GM19395 (cell line): ENCODE results near the gene SEMA6B.

ENCODE experiments used
- ATAC-seq: cut with Tn5 transposase; IDR thresholded peaks from one replicate; pipeline ENCODE4 v1.9.1; 2021; ENCODE audit warnings: mild to moderate bottlenecking, moderate library complexity; ENCODE audit not compliant: unreplicated experiment

Gene SEMA6B

DNA sequence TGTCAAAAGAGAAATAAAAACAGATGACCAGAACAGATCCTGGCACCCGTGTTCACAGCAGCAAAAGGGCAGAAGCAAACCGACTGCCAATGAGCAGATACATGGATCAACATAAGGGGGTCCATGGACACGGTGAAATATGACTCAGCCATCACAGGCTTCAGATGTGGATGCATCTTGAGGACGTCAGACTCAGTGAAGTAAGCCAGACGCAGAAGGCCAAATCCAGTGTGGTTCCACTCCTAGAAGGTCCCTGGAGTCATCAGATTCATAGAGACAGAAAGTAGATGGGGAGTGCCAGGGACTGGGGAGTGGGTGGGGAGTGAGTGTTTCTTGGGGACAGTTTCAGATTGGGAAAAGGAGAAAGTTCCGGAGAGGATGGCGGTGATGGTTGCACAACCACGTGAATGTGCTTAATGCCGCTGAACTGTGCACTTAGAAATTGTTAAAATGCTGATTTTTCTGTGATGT lies 28.8 kb upstream of the SEMA6B start:
- ATAC-seq = no peak

DNA sequence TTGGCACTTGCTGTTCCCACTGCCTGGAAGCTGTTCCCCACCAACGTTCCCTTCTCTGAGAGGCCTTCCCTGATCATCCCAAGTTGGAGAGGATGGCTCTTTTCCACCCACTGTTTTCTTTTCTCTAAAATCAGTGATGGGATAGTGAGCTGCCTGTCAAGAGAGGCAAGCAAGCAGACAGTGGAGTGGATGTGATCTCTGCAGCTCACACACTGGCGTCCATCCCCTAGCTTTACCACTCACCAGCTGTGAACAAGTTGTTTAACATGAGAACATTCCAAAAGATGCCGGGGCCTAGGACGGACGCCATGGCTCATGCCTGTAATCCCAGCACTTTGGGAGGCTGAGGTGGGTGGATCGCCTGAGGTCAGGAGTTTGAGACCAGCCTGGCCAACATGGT lies 28.0 kb upstream of the SEMA6B start:
- ATAC-seq = no peak

DNA sequence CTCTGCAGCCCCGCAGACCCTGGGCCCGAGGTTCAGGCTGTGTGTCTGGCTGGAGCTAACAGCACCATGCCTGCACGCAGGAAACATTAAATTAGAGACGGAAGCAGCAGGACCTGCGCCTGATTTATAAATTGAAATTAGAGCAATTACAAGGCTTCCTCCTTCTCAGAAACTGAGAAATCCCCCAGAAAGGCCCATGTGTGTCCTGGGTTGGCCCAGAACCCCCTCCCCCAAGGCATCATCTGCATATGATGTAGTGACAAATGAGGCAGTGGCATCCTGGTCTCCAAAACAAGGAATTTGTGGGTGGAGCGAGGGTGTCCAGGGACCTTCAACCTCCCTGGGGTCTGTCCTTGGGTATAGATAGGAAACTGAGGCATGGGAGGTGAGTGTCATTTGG lies 27.2 kb upstream of the SEMA6B start:
- no peak for ATAC-seq

DNA sequence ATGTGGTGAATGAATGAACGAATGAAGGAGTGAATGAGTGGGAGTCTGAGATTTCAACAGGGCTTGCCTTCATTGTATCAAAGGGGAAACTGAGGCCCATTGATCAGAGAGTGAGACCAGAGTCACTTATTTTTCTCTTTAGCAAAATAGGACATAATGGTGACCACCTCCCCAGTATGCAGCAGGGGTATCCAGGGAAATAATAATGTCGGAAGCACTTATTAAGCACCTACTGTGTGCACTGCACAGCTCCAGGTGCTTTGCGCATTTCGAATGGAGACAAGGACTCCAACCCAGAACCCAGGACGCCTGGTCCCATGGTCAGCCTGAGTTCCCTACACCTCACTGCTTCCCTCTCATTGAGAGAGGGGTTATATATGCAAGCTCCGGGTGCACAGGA lies 26.8 kb upstream of the SEMA6B start:
- no peak for ATAC-seq

DNA sequence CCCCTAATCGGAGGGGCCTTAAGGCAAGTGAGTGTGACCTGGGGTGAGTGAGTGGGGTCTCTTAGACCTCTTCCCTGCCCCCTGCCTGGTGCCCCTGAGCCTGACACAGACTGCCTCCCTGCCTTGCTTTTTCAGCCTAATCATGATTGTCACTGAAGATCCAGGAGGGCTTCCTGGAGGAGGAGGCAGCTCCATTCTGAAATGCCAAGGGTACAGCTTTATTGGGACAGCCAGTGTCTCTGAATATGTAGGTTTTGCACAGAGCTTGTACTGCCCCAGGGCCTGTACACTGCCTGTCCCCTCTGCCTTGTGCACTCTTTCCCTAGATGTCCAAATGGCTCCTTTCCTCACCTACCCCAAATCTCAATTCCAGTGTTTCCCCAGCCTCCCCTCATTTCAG lies 26.1 kb upstream of the SEMA6B start:
- no peak for ATAC-seq

DNA sequence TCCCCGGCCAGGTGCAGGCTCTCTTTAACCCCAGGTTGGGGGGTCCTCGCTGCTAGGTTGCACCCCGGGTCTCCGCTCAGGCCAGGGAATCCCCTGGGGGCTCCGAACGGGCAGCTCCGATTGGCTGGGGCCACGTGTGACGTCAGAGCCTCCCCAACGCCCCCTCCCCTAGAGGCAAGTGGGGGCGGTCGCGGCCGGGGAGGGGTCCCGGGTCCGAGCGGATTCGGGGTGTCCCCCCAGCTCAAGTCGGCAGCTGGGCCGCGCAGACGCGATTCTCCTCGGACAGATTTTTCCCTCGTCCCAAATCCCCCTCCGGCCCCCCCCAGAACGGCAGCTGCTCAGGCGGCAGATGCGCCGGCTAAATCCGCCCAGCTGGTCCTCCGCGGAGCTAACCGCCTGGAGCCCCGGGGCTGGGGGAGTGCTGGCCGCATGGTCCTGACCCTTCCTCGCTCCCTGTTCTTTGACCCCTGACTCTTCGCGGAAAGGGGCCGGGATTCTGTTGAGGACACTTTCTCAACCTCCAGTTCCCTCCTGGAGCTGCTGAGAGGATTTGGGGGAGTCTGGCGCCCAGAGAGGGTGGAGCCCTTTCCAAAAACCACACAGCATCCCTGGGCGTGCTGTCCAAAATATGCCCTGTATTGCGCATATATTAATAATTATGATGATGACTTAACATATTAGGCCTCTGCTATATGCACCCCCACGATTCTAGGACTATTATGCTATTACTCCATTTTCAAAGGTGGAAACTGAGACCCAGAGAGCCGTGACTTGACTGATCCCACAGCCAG lies 25.4 kb upstream of the SEMA6B start:
- no peak for ATAC-seq

DNA sequence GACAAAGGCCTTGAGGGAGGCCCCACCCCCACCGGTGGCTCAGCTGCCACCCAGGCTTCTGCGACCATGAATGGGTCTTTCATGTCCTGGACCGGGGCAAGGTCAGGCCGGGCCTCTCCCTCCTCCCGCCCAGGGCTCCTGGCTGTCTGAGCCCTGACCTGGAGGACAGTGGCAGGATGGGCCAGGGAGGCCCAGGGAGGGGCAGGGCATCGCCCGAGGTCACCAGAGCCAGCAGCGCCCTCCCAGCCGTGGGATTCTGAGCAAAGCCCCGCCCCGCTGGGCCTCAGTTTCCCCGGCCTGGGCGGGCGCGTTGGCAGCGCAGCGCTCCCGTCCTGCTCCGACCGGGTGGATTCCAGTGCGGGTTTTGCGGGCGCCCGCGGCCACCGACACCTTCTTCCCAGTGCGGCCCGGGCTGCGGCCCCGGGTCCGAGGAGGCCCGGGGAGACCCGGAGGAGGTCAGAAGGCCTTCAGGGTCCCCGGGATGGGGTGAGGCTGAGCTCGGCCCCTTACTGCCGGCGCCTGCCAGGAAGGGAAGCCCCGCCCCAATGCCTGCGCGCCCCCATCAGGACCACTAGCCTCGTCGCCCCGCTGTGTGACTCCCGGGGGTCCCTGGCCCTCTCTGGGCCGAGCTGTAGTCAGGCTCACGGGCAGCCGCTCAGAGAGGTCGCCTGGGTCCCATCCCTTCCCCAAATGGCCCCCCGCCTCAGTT lies 24.6 kb upstream of the SEMA6B start:
- no peak for ATAC-seq

DNA sequence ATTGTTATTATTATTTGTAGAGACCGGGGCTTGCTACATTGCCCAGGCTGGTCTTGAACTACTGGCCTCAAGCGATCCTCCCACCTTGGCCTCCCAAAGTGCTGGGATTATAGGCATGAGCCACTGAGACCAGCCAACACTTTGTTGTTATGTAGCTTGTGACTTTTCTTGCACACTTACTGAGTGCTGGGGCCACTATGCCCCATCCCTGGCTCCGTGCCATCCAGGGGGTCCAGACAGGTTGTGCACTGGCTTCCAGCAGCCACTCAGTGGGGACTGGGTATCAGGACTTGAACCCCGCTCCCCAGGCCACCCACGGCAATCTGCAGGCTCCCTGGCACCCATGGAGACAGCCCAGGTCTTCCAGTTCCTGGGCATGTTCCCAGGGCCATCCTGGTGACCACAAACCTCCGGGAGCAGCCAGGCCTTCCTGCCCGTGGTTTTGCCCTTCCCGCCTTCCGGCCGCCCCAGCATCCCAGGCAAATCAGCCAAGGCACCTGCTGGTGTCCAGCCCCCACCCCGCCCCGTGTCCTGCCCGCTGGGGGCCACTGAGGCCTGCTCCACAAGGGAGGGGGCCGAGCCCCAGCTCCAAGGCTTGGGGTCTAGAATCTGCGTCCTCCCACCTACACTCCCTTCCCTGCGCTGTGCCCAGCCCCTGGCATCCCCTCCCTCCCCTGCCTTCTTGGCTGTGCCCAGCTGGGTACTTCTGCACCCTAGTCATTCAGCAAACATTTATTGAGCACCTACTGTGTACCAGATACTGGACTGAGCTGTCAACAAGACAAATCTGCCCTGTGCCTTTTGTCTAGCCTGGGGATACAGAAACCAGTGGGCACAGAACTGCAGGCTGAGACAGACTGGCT lies 23.7 kb upstream of the SEMA6B start:
- ATAC-seq = no peak

DNA sequence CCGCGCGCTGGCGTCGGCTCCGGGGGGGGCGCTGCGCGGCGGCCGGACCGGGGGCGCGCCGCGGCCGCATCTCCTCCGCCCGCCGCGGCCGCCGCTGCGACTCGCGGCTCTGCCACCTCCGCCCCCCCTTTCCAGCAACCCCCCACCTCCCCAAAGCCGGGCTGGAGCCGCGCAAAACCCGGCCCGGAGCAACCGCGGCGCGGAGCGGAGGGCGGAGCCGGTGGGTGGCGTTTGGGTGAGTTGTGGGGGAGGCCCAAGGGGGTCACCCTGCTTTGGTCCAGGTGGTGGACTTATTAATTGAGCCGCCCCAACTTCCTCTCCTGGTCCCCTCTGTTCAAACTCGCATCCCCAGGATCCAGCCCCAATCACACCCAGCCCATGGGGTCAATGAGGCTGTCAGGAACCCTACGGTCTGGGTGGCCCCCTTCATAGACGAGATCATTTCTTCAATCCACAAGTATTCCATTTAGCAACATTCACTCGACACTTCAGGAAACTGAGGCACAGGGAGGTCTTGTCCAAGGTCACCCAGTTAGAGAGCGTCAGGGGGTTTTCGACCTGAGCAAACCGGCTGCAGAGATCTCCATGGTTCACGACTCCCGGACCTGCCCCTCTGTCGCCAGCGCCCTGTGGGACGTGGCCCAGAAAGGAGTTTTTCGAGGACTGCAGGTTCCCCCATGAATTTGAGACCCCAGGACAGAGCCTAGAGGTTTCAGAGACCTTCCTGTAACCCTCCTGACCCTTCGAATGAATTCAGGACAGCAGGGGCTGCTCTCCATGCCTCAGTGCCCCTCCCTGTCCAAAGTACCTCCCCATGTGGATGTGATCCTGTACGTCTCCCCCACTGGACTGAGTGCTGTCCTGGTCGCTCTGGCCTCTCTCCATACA lies 22.4 kb upstream of the SEMA6B start:
- ATAC-seq = no peak

DNA sequence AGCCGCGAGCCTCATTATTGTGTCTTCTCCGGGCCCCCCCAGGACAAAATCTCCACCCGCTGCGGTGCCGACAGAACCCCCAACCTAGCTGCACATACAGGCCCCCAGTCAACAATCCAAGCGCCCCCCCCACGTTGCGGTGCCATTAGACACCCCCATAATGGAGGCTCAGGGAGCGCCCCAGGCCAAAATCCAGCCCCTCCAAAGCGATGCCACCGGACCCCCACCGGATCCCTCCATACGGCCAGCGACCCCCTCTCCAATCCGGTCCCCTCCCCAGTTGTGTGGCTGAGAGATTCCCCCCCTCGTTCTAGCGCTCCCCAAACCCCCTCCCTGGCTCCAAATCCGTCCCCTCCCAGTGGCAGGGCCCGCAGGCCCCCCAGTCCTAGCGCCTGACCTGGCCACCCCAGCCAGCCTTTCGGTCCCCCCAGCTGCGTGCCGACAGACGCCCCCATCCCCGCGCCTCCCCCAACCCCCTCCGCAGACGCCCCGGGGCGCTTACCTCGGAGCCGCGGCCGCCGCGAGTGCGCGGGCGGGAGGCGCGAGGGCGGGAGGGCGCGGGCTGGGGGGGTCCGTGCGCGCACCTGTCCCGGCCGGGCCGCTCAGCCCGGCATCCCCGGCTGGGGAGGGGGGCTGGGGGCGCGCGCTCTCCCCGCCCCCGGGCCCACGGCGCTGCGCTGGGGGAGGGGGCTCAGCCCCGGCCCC lies 21.6 kb upstream of the SEMA6B start:
- no peak for ATAC-seq

DNA sequence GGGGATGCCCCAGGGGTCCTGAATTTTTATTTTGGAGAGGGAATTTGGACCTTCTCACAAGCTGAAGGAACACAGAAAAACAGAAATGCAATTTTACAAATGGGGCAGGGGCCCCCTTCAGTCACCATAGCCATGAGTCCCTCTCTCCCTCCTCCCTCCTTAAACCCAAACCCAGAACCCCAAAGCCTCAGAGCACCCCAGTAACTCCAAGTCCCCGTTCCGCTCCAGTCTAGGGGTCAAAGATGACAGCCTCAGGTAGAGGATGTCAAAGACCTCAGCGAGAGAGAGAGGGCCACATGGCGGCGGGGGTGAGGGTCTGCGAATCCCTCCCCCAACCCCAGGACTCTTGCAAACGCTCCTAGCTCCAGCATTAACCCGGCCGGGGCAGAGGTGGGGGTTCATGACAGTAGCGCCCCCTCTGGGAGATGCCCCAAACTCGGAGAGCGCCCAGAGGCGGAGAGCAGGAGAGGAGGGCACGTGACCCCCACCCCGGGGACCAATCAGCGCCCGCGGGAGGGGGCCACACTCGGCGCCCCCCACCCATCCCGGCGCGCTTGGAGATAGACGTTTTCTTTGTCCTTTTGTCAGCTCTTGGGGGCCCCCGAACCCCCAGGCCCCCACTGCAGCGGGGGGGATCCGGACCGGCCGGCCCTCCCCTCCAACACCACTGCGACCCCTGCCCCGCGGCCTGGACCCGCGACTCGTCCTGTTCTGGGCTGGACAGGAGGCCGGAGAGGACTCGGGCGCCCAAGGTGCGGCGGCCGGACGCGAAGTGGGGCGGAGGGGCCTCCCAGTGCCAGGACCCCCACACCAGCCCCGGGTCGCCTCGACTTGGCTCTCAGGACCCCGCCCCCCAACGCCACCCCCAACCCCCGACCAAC lies 20.8 kb upstream of the SEMA6B start:
- ATAC-seq = no peak

DNA sequence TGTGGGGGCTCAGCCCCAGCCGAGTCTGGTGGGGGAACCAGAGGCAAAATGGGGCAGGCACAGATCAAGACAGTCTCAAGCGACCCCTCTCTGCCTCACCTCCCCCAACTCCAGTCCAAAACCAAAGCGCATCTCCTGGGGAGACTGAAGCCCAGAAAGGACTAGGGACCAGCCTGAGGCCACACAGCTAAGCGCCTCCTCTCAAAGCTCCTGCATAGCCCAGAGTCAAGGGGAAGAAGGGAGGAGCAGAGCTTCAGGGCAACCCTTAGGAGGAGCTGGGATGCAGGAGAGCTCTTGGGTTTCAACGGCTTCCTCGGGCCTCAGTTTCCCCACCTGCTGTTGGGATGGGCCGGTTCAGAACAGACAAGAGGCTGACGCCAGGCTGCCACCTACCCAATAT lies 19.9 kb upstream of the SEMA6B start:
- no peak for ATAC-seq

DNA sequence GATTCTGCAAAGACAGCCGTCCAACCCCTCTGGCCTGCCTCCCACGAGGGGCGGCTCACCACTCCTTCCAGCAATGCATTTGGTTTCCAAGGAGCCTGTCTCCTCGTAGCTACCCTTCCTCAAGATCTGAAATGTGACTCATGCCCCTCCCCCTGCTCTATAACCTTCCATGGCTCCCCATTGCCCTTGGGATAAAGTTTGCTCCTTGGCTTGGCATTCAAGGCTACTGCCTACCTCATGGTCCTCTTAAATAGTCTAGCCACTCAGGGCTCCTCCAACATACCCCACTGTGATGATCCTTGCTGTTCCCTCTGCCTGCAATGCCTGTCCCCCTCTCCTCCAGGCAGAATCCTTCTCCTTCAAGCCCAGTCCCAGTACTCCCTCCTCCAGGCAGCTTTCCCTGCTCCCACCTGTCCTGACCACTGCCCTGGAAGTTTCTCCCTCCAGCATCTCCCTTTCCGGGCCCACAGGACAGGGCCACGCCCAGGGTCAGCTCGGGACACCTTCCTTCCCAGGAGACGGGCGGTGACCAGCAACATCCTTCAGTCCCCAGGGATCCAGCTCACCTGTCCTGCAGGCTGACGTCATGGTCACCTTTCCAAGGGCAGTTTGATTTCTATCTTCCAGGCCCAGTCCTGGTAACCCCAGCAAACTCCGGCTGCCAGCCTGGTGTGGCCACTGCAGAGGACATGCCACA lies 19.2 kb upstream of the SEMA6B start:
- ATAC-seq = no peak

DNA sequence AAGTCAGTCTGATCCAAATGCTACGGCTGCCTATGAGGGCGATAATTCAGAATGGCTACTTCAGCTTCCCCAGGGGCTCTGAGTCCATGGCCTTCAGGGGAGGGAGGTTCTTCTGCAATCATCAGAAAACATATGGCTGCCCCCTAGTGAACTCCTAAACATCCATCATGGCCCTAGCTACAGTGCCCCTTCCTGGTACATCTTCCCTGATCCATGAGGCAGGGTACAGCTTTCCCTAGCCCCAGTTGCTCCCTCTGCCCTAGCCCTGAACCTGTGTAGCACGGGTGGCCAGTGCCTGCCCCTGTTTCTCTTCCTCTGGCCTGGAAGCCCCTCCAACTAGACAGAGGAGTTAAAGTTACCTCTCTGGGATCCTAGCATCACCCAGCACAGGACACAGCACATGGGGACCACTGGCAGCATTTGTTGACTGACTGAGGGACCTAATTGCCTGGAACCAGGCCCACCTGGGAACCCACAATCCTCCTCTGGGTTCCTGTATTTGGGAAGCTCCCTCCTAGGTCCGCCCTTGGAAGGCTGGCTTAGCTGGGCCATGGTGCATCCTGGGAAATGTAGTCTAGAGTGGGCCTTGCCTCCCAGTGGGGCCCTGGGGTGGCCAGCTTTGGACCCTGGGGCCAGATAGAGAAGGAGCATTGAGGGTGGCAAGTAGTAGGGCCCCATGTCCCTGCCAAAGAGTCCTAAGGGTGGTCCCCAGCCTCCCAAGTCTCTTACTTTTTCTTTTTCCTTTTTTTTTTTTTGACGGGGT lies 17.7 kb upstream of the SEMA6B start:
- ATAC-seq = no peak

DNA sequence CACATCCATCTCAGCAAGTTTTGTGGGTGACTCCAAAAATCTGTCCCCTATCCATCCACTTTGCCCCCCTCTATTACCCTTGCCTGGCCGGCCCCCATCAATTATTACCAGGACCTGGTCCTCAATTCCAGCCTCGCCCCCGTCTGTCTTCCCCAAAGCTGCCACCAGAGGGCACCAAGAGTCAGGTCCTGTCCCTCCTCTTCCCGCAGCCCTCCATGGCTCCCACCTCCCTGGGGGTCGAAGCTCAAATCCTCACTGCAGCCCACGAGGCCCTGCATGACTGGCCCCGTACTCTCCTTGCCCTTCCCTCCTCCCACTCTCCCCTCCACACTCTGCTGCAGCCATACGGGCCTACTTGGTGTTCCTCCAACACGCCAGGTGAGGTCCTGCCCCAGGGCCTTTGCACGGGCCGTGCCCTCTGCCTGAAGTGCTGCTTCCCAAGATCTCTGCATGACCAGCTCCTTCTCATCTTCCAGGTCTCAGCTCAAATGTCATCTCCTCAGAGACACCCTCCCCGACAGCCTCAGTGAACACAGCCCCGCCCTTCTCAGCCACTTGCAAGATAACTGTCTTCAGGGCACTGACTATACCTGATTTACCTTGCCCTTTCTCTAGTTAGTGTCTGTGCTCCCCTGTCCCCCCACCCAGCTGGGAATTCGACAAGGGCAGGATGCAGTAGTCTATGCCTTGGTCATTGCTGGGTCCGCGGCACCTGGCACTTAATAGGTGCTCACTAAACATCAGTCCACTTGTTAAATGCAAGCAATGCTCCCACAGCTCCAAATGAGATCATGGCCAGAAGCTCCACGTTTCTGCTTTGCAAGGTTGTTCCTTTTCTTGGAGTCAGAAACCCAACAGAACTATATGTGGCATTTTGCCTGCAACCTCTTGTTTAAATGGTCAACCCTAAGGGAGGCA lies 16.8 kb upstream of the SEMA6B start:
- ATAC-seq = no peak

DNA sequence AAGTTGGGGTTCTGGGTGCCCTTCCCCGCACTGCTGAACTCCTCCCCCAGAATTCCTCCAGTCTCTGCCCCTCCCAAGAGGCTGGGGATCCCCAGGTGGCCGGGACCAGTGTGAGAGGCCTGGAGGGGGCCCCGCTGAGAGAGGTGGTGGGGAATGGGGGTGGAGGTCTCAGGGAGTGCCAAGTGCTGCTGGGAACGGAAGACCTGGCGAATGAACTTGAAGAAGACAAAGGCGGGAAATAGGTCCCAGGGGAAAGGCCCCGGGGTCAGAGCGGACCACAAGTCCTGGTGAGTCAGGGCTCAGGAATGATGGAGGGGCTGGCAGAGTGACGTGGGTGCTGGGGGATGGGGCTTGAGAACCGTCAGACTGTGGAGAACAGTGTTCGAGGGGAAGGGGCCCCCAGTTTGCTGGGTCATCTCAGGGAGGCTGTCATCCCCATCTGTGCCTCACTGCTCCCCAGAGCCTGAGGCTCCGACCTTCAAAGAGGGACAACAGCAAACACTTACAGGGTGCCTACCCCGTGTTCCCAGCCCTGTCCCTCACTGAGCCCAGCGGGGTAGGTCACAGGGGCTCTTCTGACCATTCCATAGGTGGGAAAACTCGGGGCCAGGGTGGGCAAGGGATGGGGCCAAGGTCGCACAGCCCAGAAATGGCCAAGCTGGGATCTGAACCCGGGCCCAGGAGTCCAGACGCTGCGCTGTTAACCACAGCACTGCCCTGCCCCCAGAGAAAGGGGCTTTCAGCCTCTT lies 16.0 kb upstream of the SEMA6B start:
- no peak for ATAC-seq
